ENCODE data around the gene PIGA. TPM values are rescaled to one million over a fixed set of nuclear protein-coding genes. Genes with fewer than 3 reads are reported as not detected.

The PIGA gene, protein sequence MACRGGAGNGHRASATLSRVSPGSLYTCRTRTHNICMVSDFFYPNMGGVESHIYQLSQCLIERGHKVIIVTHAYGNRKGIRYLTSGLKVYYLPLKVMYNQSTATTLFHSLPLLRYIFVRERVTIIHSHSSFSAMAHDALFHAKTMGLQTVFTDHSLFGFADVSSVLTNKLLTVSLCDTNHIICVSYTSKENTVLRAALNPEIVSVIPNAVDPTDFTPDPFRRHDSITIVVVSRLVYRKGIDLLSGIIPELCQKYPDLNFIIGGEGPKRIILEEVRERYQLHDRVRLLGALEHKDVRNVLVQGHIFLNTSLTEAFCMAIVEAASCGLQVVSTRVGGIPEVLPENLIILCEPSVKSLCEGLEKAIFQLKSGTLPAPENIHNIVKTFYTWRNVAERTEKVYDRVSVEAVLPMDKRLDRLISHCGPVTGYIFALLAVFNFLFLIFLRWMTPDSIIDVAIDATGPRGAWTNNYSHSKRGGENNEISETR
- 17.2 and 34.6 TPM in 2 replicates for total RNA-seq (ENCODE audit: low replicate concordance)
- long read RNA-seq, transcript PIGA-201 (6 exons, 3,652 nt): major isoform, 8 of 28 reads
- long read RNA-seq, partial matches to known transcripts: 8 of 28 reads
- long read RNA-seq, other reads (novel, unspliced or antisense): 7 of 28 reads

GRCh38 chrX:15335135-15336022 lies at the start of gene PIGA:
TSS of gene PIGA (minus strand) at chrX:15335523. CDS start at chrX:15331930, 3,593 bp downstream.
- DNase-seq (ENCODE audit: extremely low spot score, unreplicated experiment): peak; percentile 92
- no peak for TF ChIP-seq CTCF (conservative IDR thresholded peaks at IDR 0.05)
- peaks cover 4% of the 10 kb centered on the region for H3K36me3 Mint-ChIP-seq
- H3K4me1 Mint-ChIP-seq (ENCODE audit: unreplicated experiment): peaks cover 5% of the 10 kb centered on the region
- H3K27me3 Mint-ChIP-seq: peaks cover 18% of the 10 kb centered on the region
- H3K9me3 Mint-ChIP-seq: no peaks in the 10 kb centered on the region
- H3K27ac Mint-ChIP-seq: peak within 1 kb of the TSS; percentile 98
- H3K4me3 Mint-ChIP-seq: peak within 1 kb of the TSS; percentile 95

DNA sequence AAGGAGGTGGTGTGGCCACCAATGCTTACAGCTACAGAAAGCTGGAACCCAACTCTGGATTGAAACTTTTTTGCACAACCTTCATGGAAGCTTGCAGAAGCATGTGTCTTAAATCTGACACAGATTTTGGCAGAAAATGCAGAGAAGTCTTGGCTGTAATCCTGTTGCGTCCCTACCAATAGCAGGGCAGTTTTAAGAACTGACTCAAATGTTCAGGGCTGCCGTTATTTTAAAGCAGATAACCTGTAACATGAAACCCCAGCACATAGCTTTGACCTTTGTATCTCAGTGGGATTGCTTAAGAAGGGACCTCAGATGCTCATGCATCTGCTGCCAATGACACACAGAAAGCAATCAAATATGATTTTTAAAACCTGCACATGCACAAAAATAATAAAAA lies 49.0 kb upstream of the PIGA start, which contains the start of gene VEGFD:
Gene VEGFD, minus strand, starts transcription at position 110 of the 400 bp plus-strand sequence. CDS start 467 bp downstream, outside the sequence.
- no peak for DNase-seq (ENCODE audit: extremely low spot score, unreplicated experiment)
- peaks cover 15% of the 10 kb centered on the region for H3K36me3 Mint-ChIP-seq
- no peak within 1 kb of the TSS for H3K27ac Mint-ChIP-seq
- H3K4me3 Mint-ChIP-seq: peak within 1 kb of the TSS; percentile 80
- H3K27me3 Mint-ChIP-seq: no peaks in the 10 kb centered on the region
- no peaks in the 10 kb centered on the region for H3K9me3 Mint-ChIP-seq
- TF ChIP-seq CTCF (conservative IDR thresholded peaks at IDR 0.05): no peak
- H3K4me1 Mint-ChIP-seq (ENCODE audit: unreplicated experiment): peaks cover 17% of the 10 kb centered on the region

DNA sequence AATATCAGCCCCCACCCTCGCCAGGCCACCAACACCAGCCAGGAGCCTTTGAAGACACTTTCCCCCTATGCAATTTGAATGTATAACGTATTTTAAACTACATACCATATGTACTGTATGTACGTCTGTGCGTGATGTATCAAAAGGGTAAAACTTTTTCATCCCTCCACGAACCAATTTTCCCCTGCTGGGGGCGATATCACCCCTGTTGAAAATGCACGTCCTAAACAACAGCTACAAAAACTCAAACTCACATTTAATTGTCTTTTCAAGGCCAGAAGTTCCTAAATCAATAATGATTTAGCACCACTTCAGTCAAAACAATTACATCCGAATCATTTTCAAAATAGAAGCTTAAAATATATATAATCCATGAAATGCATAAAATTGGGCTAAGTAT lies 47.5 kb upstream of the PIGA start:
- Mint-ChIP-seq H3K9me3 (no peaks in the 10 kb centered on the region), H3K27me3 (no peaks in the 10 kb centered on the region), H3K27ac (no peak overlapping the region), H3K36me3 (peaks cover 15% of the 10 kb centered on the region), H3K4me1 (ENCODE audit: unreplicated experiment) (peaks cover 17% of the 10 kb centered on the region), H3K4me3 (peak overlapping the region; percentile 80)
- peak; percentile 47 for TF ChIP-seq CTCF (conservative IDR thresholded peaks at IDR 0.05)
- DNase-seq (ENCODE audit: extremely low spot score, unreplicated experiment): no peak

GRCh38 chrX:15376956-15377355 lies 41.6 kb upstream of the PIGA start:
- H3K27me3 Mint-ChIP-seq: no peaks in the 10 kb centered on the region
- DNase-seq (ENCODE audit: extremely low spot score, unreplicated experiment): no peak
- H3K4me1 Mint-ChIP-seq (ENCODE audit: unreplicated experiment): peaks cover 4% of the 10 kb centered on the region
- no peak overlapping the region for H3K4me3 Mint-ChIP-seq
- H3K27ac Mint-ChIP-seq: no peak overlapping the region
- TF ChIP-seq CTCF (conservative IDR thresholded peaks at IDR 0.05): no peak
- H3K36me3 Mint-ChIP-seq: peaks cover 9% of the 10 kb centered on the region
- H3K9me3 Mint-ChIP-seq: peaks cover 4% of the 10 kb centered on the region

GRCh38 chrX:15373976-15374375 lies 38.7 kb upstream of the PIGA start:
- Mint-ChIP-seq H3K36me3 (peaks cover 9% of the 10 kb centered on the region), H3K4me3 (no peak overlapping the region), H3K9me3 (peaks cover 8% of the 10 kb centered on the region)

More at GRCh38 chrX:15373976-15374375, 38.7 kb upstream of the PIGA start:
- peaks cover 4% of the 10 kb centered on the region for H3K4me1 Mint-ChIP-seq (ENCODE audit: unreplicated experiment)
- DNase-seq (ENCODE audit: extremely low spot score, unreplicated experiment): no peak
- H3K27me3 Mint-ChIP-seq: peaks cover 3% of the 10 kb centered on the region
- TF ChIP-seq CTCF (conservative IDR thresholded peaks at IDR 0.05): no peak
- no peak overlapping the region for H3K27ac Mint-ChIP-seq

Measured in type B pancreatic cell (in vitro differentiated cells).